MM.1S (cell line): Measurements from ENCODE around the gene GPX7.
A peak's percentile ranks its signal among the peaks of the same experiment; 100 is the strongest.

ENCODE experiments used
- DNase-seq: peaks from one replicate; pipeline ENCODE4 v3.0.0-alpha.2; 2015
- H2AFZ ChIP-seq: fragments of 300-600 bp; sonication (generic); 2 replicates; pipeline ENCODE4 v1.6.0; 2016; ENCODE audit warnings: antibody characterized with exemption, low read length
- H3F3A ChIP-seq: fragments of 300-600 bp; sonication (generic); 2 replicates; pipeline ENCODE4 v1.6.1; 2016; ENCODE audit warnings: mild to moderate bottlenecking, antibody characterized with exemption, low read length, moderate library complexity, mixed read lengths; ENCODE audit not compliant: insufficient read depth
- H3K27ac ChIP-seq: fragments of 300-600 bp; sonication (generic); 2 replicates; pipeline ENCODE4 v1.5.1; 2016; ENCODE audit warnings: mild to moderate bottlenecking, low read length
- H3K27me3 ChIP-seq: fragments of 300-600 bp; sonication (generic); replicated peaks from 2 replicates; pipeline ENCODE4 v1.6.0; 2016; ENCODE audit warnings: low read length; ENCODE audit not compliant: insufficient read depth
- H3K36me3 ChIP-seq: fragments of 300-600 bp; sonication (generic); replicated peaks from 2 replicates; pipeline ENCODE4 v1.6.1; 2016; ENCODE audit warnings: mild to moderate bottlenecking, low read length, mixed read lengths; ENCODE audit not compliant: insufficient read depth
- H3K4me1 ChIP-seq: fragments of 300-600 bp; sonication (generic); 2 replicates; pipeline ENCODE4 v1.6.1; 2016; ENCODE audit warnings: low read length, mixed read lengths
- H3K4me2 ChIP-seq: fragments of 300-600 bp; sonication (generic); 2 replicates; pipeline ENCODE4 v1.6.0; 2016; ENCODE audit warnings: low read depth, low read length
- H3K4me3 ChIP-seq: fragments of 300-600 bp; sonication (generic); 2 replicates; pipeline ENCODE4 v1.5.1; 2016; ENCODE audit warnings: low read length, mixed read lengths
- H3K79me2 ChIP-seq: fragments of 300-600 bp; sonication (generic); 2 replicates; pipeline ENCODE4 v1.6.1; 2016; ENCODE audit warnings: mixed run types, low read length, mixed read lengths
- H3K9ac ChIP-seq: fragments of 300-600 bp; sonication (generic); 2 replicates; pipeline ENCODE4 v1.6.1; 2016; ENCODE audit warnings: low read length, mixed read lengths
- H3K9me2 ChIP-seq: fragments of 300-600 bp; sonication (generic); replicated peaks from 2 replicates; pipeline ENCODE4 v1.6.1; 2016; ENCODE audit warnings: mild to moderate bottlenecking, low read length, mixed read lengths; ENCODE audit not compliant: insufficient read depth
- H3K9me3 ChIP-seq: fragments of 300-600 bp; sonication (generic); replicated peaks from 2 replicates; pipeline ENCODE4 v1.6.1; 2016; ENCODE audit warnings: mild to moderate bottlenecking, low read length, mixed read lengths; ENCODE audit not compliant: insufficient read depth
- H4K20me1 ChIP-seq: fragments of 300-600 bp; sonication (generic); 2 replicates; pipeline ENCODE4 v1.6.1; 2016; ENCODE audit warnings: mild to moderate bottlenecking, low read length, moderate library complexity, mixed read lengths; ENCODE audit not compliant: insufficient read depth
- EZH2 ChIP-seq: fragments of 300-600 bp; sonication (generic); optimal IDR thresholded peaks from 2 replicates; pipeline ENCODE3; 2017; ENCODE audit warnings: low read depth, mild to moderate bottlenecking, antibody characterized with exemption, low read length, mixed read lengths
- EZH2phosphoT487 ChIP-seq: fragments of 300-600 bp; sonication (generic); IDR thresholded peaks from 2 replicates; pipeline ENCODE4 v1.6.1; 2018; ENCODE audit warnings: antibody characterized with exemption, low read length
- TF ChIP-seq, protein P1 (sequence below): fragments of 300-600 bp; sonication (generic); IDR thresholded peaks from 2 replicates; pipeline ENCODE4 v1.5.1; 2016; ENCODE audit warnings: antibody characterized with exemption, low read length, mixed read lengths

Gene GPX7

DNA sequence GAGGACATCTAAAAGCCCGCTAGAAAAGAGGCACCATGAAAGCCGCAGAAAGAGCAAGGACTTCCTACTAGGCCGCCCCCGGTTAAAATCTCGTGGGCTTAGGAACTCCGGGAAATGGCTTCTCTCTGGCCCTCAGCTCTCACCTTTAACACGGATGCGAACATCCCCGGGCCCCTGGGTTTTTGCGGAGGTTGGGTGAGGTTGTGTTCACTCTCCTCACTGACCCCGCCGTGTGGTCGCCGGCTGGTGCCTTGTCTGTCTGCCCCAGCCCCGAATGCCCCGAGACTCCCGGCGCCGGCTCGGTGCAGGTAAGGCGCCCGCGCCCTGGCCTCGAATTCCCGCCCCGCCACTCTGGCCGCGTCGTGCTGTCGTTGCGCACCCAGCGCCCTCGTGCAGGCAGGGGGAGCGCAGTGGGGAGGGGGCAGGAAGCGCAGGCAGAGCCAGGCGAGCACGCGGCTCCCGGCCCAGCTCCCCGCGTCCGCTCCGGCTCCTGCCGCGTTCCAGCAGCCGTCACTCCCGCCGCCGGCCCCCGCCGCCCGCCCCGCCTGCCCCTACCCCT is 30.6 kb downstream of the GPX7 start, which contains the start of gene SHISAL2A:
Gene SHISAL2A, plus strand, starts transcription at position 437 of the 559 bp plus-strand sequence. CDS start 326 bp downstream, outside the sequence.
- Histone ChIP-seq H3K9me2 (no peaks in the 10 kb centered on the region), H3K4me2 (no peak within 1 kb of the TSS), H3K9ac (no peak within 1 kb of the TSS), H4K20me1 (no peaks in the 10 kb centered on the region), H3K36me3 (no peaks in the 10 kb centered on the region), H3K27ac (no peak within 1 kb of the TSS), H3K27me3 (no peaks in the 10 kb centered on the region), H3F3A (peaks cover 17% of the 10 kb centered on the region), H3K9me3 (no peaks in the 10 kb centered on the region), H3K79me2 (no peaks in the 10 kb centered on the region), H2AFZ (no peak within 1 kb of the TSS), H3K4me1 (peaks cover 26% of the 10 kb centered on the region), H3K4me3 (no peak within 1 kb of the TSS)
- no peak for DNase-seq
- no peak for TF ChIP-seq EZH2
- TF ChIP-seq, protein P1, sequence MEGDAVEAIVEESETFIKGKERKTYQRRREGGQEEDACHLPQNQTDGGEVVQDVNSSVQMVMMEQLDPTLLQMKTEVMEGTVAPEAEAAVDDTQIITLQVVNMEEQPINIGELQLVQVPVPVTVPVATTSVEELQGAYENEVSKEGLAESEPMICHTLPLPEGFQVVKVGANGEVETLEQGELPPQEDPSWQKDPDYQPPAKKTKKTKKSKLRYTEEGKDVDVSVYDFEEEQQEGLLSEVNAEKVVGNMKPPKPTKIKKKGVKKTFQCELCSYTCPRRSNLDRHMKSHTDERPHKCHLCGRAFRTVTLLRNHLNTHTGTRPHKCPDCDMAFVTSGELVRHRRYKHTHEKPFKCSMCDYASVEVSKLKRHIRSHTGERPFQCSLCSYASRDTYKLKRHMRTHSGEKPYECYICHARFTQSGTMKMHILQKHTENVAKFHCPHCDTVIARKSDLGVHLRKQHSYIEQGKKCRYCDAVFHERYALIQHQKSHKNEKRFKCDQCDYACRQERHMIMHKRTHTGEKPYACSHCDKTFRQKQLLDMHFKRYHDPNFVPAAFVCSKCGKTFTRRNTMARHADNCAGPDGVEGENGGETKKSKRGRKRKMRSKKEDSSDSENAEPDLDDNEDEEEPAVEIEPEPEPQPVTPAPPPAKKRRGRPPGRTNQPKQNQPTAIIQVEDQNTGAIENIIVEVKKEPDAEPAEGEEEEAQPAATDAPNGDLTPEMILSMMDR: no peak
- TF ChIP-seq EZH2phosphoT487: no peak

DNA sequence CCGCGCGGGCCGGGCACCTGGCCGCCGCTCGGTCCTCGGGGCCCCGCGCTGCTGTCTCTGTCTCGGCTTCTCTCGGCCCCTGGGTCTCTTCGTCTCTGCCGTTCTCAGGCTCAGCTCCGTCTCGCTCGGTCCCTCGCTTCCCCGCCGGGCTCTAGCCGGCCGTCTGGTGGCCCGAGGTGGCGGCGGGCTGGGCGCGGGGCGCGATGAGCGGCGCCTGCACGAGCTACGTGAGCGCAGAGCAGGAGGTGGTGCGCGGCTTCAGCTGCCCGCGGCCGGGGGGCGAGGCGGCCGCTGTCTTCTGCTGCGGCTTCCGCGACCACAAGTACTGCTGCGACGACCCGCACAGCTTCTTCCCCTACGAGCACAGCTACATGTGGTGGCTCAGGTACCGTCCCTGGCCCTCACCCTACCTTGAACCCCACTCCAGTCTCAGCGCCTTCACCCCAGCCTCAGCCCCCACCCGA is 31.2 kb downstream of the GPX7 start:
- H3K4me3 ChIP-seq: no peak overlapping the region

DNA sequence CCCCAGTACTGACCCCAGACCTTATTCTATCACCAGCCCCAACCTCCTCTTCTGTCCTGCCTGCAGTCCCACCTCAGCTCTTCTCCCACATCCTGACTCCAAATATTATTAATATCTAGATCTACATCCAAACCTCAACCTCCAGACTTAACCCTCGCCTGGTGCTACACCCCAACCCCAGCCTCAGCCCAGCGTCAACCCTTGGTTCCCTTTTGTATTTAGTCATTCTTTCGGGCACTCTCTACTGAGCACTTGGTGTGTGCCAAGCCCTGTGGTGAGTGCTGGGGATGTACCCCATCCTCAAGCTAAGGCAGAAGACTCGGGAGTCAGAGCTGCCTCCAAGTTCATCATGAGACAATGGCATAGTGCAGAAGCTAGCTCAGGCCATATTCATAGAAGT is 31.9 kb downstream of the GPX7 start:
- Histone ChIP-seq H3K36me3 (no peaks in the 10 kb centered on the region), H3K4me2 (no peak overlapping the region), H3K9ac (no peak overlapping the region), H2AFZ (no peak overlapping the region), H3K4me1 (peaks cover 35% of the 10 kb centered on the region), H3K79me2 (no peaks in the 10 kb centered on the region), H3F3A (peaks cover 21% of the 10 kb centered on the region), H3K9me2 (no peaks in the 10 kb centered on the region), H4K20me1 (no peaks in the 10 kb centered on the region), H3K27ac (no peak overlapping the region), H3K4me3 (no peak overlapping the region), H3K9me3 (no peaks in the 10 kb centered on the region), H3K27me3 (no peaks in the 10 kb centered on the region)
- TF ChIP-seq, protein P1: no peak
- TF ChIP-seq EZH2: no peak
- TF ChIP-seq EZH2phosphoT487: no peak
- DNase-seq: no peak

More for the DNA sequence above, 31.2 kb downstream of the GPX7 start:
- H3K9ac ChIP-seq: no peak overlapping the region
- no peaks in the 10 kb centered on the region for H3K9me2 ChIP-seq
- no peak overlapping the region for H2AFZ ChIP-seq
- peaks cover 31% of the 10 kb centered on the region for H3K4me1 ChIP-seq
- H3K4me2 ChIP-seq: no peak overlapping the region
- TF ChIP-seq EZH2phosphoT487: no peak
- TF ChIP-seq EZH2: no peak
- H3K36me3 ChIP-seq: no peaks in the 10 kb centered on the region
- H3F3A ChIP-seq: peaks cover 21% of the 10 kb centered on the region
- DNase-seq: no peak
- no peaks in the 10 kb centered on the region for H4K20me1 ChIP-seq
- H3K9me3 ChIP-seq: no peaks in the 10 kb centered on the region
- H3K79me2 ChIP-seq: no peaks in the 10 kb centered on the region
- H3K27me3 ChIP-seq: no peaks in the 10 kb centered on the region
- no peak overlapping the region for H3K27ac ChIP-seq

DNA sequence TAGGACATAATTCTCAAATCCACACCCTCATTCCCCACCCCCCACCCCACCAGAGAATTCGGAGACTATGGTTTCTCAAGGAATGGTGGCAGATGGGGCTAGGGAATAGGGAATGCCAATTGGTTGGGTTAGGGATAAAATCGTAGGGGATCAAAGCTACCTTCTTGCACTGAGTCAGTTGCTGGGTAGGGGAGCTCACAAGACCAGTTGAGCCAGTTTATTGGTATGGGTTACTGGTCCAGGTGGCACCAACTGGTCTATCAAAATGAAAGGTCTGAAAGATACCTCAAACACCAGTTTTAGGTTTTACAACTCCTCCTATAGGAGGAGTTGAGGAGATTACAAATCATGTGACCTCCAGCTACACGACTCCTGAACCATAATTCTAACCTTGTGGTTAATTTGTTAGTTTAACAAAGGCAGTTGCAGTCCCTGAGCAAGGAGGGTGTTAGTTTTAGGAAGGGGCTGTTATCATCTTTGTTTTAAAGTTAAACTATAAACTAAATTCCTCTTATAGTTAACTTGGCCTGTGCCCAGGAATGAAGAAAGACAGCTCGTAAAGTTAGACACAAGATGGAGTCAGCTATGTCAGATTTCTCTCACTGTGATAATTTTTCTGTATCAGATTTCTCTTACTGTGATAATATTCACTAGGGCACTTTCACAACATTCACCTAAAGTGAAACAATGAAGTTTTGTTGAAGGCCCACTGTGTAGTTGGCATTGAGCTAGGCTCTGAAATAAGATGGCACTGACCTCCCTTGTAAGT is 33.3 kb downstream of the GPX7 start:
- peaks cover 35% of the 10 kb centered on the region for H3K4me1 ChIP-seq
- no peaks in the 10 kb centered on the region for H3K9me2 ChIP-seq
- H3K9me3 ChIP-seq: no peaks in the 10 kb centered on the region
- peak overlapping the region; percentile 14; the same call in 1 of the 2 replicates for H2AFZ ChIP-seq
- TF ChIP-seq EZH2: no peak
- no peak for TF ChIP-seq EZH2phosphoT487
- TF ChIP-seq, protein P1: no peak
- DNase-seq: no peak
- peaks cover 21% of the 10 kb centered on the region for H3F3A ChIP-seq
- no peaks in the 10 kb centered on the region for H4K20me1 ChIP-seq
- no peak overlapping the region for H3K4me2 ChIP-seq
- no peaks in the 10 kb centered on the region for H3K79me2 ChIP-seq
- no peaks in the 10 kb centered on the region for H3K36me3 ChIP-seq
- H3K27ac ChIP-seq: peak overlapping the region; percentile 14; the same call in 1 of the 2 replicates
- no peak overlapping the region for H3K4me3 ChIP-seq
- H3K9ac ChIP-seq: no peak overlapping the region
- no peaks in the 10 kb centered on the region for H3K27me3 ChIP-seq
